HG02943 (cell line): ENCODE results near the gene RBM17.
A peak's percentile ranks its signal among the peaks of the same experiment; 100 is the strongest.
"Not testable (repeated sequence)": the region's sequence is repeated elsewhere in the genome, so short reads cannot be mapped to it uniquely, and the experiment has no call there.

Experiments used
- ATAC-seq: cut with Tn5 transposase; IDR thresholded peaks from one replicate; pipeline ENCODE4 v1.9.1; 2021; ENCODE audit warnings: mild to moderate bottlenecking, low read depth, moderate library complexity; ENCODE audit not compliant: unreplicated experiment

Gene RBM17, protein sequence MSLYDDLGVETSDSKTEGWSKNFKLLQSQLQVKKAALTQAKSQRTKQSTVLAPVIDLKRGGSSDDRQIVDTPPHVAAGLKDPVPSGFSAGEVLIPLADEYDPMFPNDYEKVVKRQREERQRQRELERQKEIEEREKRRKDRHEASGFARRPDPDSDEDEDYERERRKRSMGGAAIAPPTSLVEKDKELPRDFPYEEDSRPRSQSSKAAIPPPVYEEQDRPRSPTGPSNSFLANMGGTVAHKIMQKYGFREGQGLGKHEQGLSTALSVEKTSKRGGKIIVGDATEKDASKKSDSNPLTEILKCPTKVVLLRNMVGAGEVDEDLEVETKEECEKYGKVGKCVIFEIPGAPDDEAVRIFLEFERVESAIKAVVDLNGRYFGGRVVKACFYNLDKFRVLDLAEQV

DNA sequence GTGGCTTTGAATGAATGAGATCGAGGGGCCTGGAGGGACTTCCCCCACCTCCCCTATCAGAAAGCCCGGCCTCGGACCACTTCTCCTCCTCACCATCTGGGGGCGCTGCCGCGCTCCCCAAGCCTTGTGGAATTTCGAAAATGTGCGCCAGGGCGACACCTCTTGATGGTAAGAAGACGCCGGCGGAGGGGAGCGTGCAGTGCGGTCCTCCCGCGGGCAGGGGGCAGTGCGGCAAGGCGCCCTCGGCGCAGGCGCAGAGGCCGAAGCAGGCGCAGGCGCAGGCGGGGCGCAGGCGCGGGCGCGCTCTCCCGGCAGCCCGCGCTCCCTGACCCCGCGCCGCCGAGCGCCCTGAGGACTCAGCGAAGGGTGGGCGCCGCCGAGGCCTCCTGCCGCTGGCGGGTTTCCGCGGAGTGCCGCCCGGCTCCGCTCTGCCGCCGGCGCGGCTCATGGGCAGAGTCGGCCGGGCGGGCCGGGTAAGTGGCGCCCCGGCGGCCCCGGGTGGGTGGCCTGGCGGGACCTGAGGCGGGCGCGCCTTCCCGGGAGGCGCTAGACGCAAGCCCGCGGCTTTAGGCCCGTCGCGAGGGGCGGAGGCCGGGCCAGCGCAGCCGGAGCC lies at the start of gene RBM17:
RBM17 (plus strand) TSS at position 314 of the 613 bp plus-strand sequence. CDS start 8,032 bp downstream, outside the sequence.
- ATAC-seq, result peak; percentile 75

DNA sequence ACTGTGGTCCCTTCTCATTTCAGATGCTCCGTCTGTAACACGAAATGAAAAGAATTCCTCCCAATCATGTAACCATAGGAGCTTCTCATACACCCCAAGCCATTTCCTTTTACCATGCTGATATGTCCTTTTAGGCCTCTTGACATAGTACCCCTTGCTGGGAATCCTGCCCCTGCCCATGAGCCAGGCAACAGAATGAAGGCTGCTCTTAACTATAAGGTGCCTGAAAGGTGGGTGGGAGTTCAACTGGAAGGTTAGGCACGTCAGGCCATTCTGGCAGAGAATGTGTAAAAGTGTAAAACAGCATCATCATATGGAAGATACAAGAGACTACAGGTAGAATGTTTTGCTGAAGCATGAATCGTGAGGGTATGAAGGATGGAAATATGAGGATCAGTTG lies 49.1 kb upstream of the RBM17 start:
- ATAC-seq, result no peak

DNA sequence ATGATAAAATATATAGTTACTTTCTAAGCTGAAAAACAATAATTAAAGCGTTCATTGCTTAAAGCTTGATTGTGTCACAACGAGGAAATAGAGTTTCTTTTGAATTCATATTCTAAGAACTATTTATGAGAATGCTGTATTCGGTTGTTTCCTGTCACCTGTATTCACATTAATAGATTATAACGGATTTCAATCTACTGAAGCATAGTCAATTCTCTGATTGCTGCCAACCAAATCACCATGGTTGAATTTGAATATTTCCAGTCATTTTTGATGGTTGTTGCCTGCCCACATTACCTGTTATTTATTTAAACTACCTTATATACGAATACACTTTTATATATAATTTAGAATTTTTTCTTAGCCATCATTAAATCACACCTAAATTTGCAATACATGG lies 48.6 kb upstream of the RBM17 start:
- ATAC-seq, result no peak

DNA sequence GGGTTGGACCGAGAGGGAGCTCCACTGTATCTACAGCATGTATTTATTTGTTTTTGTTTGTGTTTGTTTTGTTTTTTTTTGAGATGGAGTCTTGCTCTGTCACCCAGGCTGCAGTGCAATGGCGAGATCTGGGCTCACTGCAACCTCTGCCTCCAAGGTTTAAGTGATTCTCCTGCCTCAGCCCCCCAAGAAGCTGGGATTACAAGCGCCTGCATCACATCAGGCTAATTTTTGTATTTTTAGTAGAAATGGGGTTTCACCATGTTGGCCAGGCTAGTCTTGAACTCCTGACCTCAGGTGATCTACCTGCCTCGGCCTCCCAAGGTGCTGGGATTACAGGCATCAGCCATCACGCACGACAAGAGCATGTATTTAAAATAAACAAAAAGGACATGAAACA lies 45.5 kb upstream of the RBM17 start:
- not testable (repeated sequence) for ATAC-seq

DNA sequence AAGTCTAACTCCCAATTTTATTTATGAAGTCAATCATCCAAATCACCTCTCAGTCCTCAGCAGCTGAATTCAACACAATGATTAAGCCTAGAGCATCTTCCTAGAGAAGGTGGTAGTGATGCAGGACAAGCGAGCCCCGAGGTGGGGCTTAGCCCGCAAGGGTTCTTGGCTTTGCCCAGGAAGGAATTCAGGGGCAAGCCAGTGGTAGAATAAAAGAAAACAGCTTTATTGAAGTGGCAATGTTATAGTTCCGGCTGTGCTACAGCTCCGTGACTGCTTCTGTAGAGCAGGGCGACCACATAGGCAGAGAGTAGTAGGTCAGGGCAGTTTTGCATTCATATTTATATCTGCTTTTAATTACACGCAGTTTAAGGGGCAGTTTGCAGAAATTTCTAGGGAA lies 44.8 kb upstream of the RBM17 start:
- no peak for ATAC-seq

DNA sequence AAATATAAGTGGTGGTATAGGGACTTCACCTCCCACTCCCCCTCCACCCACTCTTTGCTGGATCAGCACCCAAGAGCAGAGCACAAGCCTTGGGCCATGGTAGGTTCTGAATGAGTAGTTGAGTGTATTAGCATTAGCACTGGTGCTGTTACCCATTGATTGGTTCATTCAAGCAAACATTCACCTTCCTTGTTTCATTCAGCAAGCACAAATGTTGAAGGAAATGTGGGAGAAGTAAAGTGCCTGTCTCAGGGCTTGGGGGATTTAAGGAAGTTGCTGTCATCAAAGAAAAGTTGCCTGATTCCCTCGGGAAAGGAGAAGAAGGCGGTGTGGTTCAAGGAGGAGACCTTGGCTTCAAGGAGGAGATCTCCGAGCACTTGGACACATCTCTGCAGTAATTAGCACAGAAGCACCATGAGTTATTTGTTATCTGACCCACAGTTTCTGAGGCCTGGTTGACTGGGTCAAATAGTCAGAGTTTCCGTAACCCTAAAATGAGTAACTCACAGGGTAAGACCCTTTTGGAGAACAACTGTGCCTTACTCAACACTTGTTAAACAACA lies 44.0 kb upstream of the RBM17 start:
- no peak for ATAC-seq

DNA sequence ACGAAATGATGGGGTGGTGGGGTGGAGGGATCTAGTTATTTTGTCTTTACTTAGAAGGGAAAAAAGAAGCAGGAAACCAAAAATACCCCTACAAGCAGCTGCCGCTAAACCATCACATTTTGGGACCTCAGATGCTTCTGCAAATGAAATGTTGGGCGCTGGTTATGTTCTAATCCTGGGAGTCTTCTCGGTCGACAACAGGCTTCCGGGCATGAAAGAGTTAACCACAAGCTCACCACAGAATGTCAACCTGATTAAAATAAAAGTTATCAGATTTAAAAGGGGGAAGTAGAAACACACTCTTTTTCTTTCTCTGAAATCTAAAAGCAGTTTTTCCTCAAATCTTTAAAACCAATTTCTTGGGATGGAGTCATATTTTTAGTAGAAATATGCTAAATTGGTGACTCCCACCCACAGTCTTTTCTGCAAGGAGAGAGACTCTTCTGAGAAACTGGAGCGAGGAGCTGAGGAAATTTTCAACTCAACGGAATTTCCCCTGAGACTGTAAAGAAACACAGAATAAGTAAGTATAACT lies 43.5 kb upstream of the RBM17 start:
- ATAC-seq, result no peak

DNA sequence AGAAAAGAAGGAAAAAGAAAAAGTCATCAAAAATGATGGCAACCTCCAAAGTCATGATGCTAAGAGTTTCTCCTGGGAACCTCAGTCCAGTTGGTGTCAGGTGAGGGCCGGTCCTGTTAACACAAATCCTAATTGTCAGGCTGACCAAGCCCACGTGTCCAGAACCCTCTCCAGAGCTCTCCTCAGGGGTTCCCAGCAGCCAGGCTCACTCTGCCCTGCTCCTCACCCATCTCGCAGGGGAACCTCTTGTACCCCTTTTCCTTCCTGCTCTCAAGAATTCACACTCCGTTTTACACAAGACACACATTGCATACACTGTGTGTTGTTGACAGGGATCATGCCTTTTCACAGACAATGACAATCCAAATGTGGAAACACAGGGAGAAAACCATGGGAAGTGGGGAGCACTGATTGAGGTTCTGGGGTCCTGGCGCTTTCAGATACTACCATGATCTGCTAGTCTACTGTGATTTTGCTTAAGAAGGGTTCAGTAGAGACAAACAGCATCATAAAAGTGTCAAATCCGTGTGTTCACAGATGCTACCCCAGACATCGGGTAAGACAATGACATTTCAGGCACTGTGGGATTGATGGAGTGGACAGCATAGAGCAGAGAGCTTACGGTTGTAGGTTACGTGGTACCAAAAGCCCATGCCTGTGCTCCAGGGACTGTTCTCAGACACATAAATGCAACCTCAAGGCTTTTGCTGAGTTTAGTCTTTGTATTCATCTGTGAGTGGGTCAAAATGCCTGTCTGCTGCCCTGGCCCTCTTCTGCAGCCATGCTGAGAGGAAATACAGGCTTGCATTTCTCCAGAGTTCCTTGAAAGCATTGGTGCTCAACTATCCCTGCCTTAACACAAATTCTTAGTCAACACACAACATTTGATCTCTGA lies 42.7 kb upstream of the RBM17 start:
- ATAC-seq, result no peak

DNA sequence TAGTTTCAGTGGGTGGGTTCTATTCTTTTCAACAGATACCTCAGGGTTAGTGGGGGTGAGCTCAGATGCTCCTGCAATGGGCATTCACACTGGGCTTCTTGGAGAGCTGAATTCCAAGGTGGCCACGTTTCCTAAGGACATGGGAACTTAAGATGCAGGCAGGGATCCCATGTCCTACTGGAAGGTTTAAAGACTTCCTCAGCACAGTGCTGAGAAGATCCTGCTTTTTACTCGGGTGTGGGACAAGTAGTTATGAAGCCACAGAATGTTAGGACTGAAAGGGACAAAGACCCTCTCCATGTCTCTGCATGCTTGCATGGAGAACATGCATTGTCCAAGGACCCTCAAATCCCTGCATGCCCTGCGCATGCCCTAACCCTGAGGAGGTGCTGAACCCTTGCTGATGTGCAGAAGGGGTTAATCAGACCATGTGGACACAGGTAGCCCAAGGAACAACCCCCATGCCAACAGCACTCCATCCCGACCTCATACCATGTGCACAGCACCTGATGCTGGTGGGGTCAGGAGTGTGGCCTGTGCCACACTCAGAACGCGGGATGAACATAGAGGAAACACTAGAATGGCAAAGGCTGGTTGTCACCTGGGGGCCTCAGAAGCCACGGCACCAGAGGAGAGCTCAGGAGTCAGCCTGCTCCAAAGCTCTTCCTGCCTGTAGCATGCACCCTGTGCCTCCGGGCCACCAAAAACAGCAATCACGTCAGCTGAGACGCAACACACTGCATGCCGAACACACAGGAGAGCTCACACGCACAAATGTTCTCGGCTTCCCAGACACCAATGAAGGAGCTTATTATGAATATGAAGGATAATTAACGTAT lies 41.8 kb upstream of the RBM17 start:
- no peak for ATAC-seq

DNA sequence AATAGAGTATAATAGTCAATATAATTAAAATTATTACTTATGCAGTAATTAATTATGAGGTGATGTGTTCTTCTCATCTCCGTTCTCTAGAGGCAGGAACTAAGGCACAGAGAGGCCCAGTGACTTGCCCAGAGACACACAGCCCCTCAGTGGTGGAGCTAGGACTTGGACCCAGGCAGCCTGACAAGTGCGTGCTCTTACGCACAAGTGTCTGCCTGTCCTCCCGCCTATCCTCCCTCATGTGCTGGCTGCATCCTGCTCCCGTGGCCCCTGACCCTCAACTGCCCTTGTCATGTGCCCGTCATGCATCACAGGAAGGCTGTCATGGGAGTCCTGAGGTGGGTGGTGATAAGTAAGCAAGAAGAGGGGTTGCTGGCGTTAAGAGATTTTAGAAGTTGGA lies 41.0 kb upstream of the RBM17 start:
- no peak for ATAC-seq

DNA sequence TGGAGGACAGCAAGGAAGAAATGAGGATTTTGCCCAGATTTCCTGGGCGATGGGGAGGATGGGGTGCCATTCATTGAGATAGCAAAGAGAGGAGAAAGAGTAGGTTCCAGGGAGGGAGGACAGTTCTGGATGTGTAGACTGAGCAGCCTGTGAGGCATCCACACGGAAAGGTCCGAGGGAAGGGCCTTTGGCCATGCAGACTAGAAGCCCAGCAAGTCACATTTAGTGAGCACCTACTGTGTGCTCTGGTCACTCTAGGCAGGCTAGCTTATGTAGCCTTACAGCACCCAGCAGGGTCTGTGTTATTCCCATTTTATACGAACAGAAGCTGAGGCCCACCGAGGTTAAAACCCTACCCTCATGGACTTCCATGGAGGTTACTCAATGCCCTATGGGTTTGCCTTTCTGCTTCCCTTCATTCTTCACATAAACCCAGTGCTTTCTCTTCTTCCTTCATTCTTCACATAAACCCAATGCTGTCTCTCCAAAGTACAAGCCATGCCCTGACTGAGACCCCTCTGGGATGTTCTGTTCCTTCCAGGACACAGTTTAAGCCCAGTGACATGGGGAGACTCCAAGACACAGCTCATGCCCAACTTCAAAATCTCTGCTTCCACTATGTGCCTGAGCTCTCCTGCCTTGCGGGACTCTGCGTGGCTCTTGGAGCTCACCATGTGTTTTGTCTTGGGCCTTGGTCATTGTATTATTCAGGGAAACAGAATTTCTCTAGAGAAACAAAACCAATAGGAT lies 40.4 kb upstream of the RBM17 start:
- no peak for ATAC-seq

DNA sequence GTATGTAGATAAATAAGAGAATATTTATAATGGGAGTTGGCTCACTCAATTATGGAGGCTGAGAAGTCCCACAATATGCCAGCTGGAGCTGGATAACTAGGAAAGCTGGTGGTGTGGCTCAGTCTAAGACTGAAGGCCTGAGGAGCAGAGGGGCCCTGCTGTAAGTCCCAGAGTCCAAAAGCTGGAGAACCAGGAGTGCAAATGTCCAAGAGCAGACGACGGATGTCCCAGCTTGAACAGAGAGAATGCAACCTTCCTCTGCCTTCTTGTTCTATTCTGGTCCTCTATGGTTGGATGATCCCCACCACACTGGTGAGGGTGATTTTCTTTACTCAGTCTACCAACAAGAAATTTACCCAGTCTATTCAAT lies 39.8 kb upstream of the RBM17 start:
- no peak for ATAC-seq

DNA sequence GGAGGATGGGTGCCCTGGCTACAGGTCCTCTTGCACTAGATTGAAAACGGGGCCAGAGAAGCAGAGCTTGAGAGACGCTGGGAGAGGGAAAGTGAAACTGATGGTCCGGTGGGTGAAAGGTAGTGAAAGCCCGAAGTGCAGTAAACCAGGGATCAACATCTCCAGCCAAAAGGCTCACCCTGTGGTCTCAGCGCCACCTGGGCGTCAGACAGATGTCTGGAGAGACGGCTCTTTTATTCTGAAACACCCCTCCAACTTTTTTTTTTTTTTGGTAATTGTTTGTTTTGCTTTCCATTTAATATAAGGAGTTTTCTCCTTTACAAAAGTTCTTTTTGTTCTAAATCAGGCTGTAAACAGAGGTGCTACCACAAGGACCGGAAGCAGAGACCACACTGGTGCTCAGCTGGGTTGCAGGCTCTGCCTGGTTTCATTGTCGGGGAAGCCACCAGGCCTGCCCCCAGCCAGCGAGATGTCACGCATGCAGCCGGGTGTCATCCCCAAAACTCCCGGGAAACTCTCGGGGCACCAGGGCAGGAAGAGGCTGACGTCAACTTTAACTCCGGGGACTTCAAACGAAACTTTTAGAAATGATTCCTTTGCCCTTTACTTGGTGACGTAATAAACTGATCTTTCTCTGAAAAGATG lies 37.9 kb upstream of the RBM17 start:
- ATAC-seq, result peak; percentile 70

DNA sequence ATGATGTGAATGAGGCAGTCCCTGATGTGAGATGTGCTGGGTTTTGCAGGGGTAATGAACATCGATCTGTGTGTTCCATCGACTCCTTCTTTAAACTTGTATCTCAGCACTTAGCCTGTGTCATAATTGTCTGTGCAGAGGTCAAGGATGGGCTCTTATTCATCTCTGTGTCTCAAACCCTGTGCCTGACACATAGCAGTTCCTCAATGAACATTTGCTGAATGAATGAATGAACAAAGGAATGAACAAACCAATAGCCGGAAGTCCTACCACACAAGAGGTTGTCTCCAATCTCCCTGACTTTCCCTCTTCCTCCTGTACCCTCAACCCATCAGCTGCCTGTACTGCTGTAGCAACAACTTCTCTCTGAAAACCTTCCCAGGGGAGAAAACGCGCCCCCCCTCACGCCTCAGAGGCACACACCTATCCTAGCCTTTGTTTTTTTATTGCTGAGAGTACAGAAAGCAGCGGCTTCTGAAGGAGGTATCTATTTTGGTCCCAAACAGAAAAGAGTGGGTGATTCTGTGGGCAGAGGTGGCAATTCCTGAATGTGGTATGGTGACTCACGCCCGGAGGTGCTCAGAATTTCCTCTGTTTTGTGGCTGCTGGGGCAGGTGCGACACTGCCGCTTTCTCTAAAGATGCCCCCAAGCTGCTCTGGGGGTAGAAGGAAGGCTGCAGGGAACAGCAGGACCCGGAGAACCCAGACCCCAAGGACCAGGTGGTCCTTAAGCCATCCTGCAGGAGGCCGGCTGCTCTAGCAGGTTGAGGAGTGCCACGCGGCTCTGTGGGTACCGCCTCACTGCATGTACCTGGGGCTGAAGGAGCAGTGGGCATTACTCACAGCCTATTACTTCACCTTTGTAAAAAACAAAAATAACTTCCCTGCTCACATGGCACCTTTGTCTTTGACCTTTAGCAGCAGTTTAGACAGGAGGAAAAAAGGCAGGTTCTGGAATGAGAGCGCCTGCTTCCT lies 36.3 kb upstream of the RBM17 start:
- ATAC-seq, result no peak

DNA sequence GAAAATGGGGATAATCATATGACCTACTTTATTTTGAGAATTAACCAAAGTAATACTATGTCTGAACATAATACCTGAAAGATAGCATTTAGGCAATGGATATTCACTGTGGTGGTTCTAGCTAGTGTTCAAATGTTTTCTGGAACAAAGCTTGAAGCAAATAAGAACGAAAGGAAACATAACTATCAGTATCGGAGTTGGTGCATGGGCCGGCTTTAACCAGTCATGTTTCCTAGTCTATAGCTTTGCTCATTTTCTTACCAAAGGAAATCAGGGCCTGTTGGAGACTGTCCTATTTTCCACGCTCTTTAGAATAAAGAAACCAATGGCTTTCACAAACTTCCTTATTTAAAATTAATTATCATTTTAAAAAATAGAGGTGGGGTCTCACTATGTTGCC lies 35.5 kb upstream of the RBM17 start:
- ATAC-seq, result no peak

DNA sequence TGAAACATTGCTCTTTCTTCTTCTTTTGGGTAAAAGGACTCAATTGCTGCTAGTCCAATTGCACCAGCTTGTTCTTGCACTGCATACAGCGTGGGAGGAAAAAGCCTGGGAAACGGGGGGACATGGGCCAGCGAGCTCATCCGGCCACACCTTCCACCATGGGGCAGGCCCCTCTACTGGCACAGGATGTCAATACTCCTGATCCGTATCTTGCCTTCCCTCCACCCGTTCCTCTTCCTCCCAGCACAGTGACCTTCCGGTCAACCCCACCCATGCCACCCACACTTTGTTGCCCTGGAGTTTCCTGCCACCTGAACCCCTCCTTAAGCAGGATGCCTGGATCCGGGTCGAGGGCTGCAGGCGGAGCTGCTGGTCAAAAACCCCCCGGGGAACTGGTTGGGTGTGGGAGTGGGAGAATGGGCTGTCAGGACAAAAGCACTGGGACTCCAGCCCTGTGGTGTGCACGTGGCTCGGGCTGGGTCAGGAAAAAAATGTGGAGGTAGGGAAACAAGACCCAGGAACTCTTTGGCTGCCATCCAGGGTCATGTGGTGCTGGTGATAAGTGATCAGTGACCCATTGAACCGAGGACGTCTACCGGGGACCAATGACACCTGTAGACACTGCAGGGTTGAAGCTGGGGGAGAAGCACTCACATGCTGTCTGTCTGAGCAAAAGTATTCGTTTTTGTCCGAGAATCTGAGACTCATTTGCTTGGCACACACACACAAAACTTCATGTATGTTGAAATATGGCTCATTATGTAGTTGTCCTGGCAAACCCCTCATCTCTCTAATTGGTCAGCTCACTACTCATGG lies 34.8 kb upstream of the RBM17 start:
- no peak for ATAC-seq

DNA sequence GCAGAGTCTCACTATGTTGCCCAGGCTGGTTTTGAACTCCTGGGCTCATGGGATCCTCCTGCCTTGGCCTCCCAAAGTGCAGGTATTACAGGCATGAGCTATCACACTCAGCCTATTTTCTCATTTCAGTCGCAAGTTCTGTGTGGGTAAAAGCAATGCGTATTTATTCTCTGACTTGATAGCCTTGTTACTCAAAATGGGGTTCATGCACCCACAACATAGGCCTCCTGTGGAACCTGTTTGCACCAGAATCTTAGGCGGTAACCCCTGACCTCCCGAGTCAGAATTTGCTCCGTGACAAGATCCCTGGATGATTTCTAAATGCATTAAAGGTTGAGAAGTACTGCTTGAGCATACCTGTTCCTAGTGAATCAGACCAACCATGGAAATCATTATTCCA lies 34.0 kb upstream of the RBM17 start:
- ATAC-seq, result no peak
